Measurements from ENCODE around the gene PGC. TPM values are rescaled to one million over a fixed set of nuclear protein-coding genes. Genes with fewer than 3 reads are reported as not detected.

Gene PGC
- total and polyA plus RNA-seq, 2 donors (not counting 3 experiments of a cell fraction or from before 2014, with no cell fraction given): not detected

GRCh38 chr6:41783106-41783780, 36.0 kb upstream of the PGC start:
- no peak overlapping the region for H3K4me3 ChIP-seq (replicated peaks in 1 of 3; ENCODE audit: insufficient read depth in 1 of 3, low read depth in 1 of 3, low read length in 3 of 3)
- H4K20me1 ChIP-seq (replicated peaks; ENCODE audit: control insufficient read depth, extremely low read depth, insufficient read depth, low read length): no peaks in the 10 kb centered on the region
- H3K9me3 ChIP-seq (replicated peaks; ENCODE audit: control insufficient read depth, insufficient read depth, low read length): no peaks in the 10 kb centered on the region
- peaks cover 23% of the 10 kb centered on the region for H3K4me1 ChIP-seq (ENCODE audit: control insufficient read depth, extremely low read depth, insufficient read depth, low read length)
- H3K4me2 ChIP-seq (ENCODE audit: insufficient read depth, low read length): no peak overlapping the region
- CTCF ChIA-PET: interaction anchor here (4.5 kb wide), 1 partner anchor 263 kb away, joined by 78 read pairs; no protein-coding TSS in a partner anchor
- no peaks in the 10 kb centered on the region for H3K9me1 ChIP-seq (replicated peaks; ENCODE audit: control insufficient read depth, extremely low read depth, insufficient read depth, low read length)
- no peak overlapping the region for H3K27ac ChIP-seq (ENCODE audit: insufficient read depth, low read depth, low read length)
- no peaks in the 10 kb centered on the region for H3K27me3 ChIP-seq (ENCODE audit: control insufficient read depth in 2 of 2, insufficient read depth in 2 of 2, low read length in 2 of 2)
- FAIRE-seq (no peak), DNase-seq (ENCODE audit: low read depth, low spot score) (no peak)
- BruUV-seq (replicated peaks): no TSS peak
- H3K79me2 ChIP-seq (ENCODE audit: control insufficient read depth, insufficient read depth, low read length): peaks cover 4% of the 10 kb centered on the region
- dilution Hi-C loops (cut with MboI; ENCODE audit: extremely low pct_ligation_motif_present, low sequenced_read_pairs) (no loop called here), intact Hi-C loops (cut with micrococcal nuclease) (no loop called here)
- peaks cover 0 to 3% of the 10 kb centered on the region in 2 experiments for H3K36me3 ChIP-seq (ENCODE audit: control insufficient read depth in 2 of 2, extremely low read depth in 1 of 2, insufficient read depth in 2 of 2, low read length in 2 of 2)
- H3K9ac ChIP-seq (replicated peaks; ENCODE audit: extremely low read depth, insufficient read depth, low read length): no peak overlapping the region
- POLR2A ChIA-PET: no interaction called here
- no peak for TF ChIP-seq MAX (IDR thresholded peaks at IDR 0.05; ENCODE audit: insufficient read depth, insufficient read length)
- no peak for TF ChIP-seq POLR2A (IDR thresholded peaks at IDR 0.05; ENCODE audit: low read depth, low read length)
- TF ChIP-seq JUN (IDR thresholded peaks at IDR 0.05; ENCODE audit: borderline replicate concordance, insufficient read depth, insufficient read length, low read depth): no peak
- no peak for TF ChIP-seq POLR2AphosphoS5 (IDR thresholded peaks at IDR 0.05; ENCODE audit: insufficient read depth, low read depth, low read length)
- no peak for TF ChIP-seq EZH2 (IDR thresholded peaks at IDR 0.05; ENCODE audit: borderline replicate concordance, low read depth, low read length, severe bottlenecking)
- no peak for TF ChIP-seq GATA2 (IDR thresholded peaks at IDR 0.05; ENCODE audit: insufficient read depth, insufficient read length, low read depth, low read length)
- no peak for TF ChIP-seq FOS (IDR thresholded peaks at IDR 0.05; ENCODE audit: borderline replicate concordance, insufficient read depth, low read length)
- no peak overlapping the region for H2AFZ ChIP-seq (ENCODE audit: low read depth, low read length)

Measured in endothelial cell of umbilical vein (primary cell).